ENCODE results near the gene VRK2. TPM values are rescaled to one million over a fixed set of nuclear protein-coding genes. Genes with fewer than 3 reads are reported as not detected.

The VRK2 gene
- total RNA-seq, 1 experiment from 2014 or later, result 39.6 TPM

DNA sequence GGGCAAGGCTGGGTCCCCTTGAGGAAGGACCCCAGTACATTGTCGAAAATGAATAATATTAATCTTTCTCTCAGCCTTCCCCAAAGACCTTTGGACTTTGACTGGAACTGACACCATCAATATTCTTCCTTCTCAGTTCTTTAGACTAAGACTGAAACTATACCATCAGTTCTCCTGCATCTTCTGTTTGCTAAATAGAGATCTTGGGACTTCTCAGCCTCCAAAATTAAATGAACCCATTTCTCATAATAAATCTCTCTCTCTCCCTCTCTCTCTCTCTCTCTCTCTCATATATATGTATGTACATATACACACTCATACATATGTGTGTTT, 39.7 kb upstream of the VRK2 start:
- no peaks in the 10 kb centered on the region for H3K4me1 ChIP-seq (ENCODE audit: control insufficient read depth, insufficient read depth, low read length)
- intact Hi-C loops (cut with micrococcal nuclease; ENCODE audit: unreplicated experiment), result no loop called here
- no TSS peak for BruUV-seq (replicated peaks)
- no peak for TF ChIP-seq SIN3A (IDR thresholded peaks at IDR 0.05; ENCODE audit: borderline replicate concordance, insufficient read depth, low read depth, low read length)
- TF ChIP-seq, protein P1, sequence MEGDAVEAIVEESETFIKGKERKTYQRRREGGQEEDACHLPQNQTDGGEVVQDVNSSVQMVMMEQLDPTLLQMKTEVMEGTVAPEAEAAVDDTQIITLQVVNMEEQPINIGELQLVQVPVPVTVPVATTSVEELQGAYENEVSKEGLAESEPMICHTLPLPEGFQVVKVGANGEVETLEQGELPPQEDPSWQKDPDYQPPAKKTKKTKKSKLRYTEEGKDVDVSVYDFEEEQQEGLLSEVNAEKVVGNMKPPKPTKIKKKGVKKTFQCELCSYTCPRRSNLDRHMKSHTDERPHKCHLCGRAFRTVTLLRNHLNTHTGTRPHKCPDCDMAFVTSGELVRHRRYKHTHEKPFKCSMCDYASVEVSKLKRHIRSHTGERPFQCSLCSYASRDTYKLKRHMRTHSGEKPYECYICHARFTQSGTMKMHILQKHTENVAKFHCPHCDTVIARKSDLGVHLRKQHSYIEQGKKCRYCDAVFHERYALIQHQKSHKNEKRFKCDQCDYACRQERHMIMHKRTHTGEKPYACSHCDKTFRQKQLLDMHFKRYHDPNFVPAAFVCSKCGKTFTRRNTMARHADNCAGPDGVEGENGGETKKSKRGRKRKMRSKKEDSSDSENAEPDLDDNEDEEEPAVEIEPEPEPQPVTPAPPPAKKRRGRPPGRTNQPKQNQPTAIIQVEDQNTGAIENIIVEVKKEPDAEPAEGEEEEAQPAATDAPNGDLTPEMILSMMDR (IDR thresholded peaks at IDR 0.05), result no peak
- H3K4me3 ChIP-seq (ENCODE audit: low read depth in 2 of 2, low read length in 2 of 2), result no peak overlapping the region
- in situ Hi-C loops (cut with HindIII; ENCODE audit: low pct_unique_long_range_greater_than_20kb, low sequenced_read_pairs), result no loop called here
- POLR2A ChIA-PET, result no interaction called here
- ATAC-seq (no peak), DNase-seq (ENCODE audit: low read depth, low spot score) (no peak)
- H3K36me3 ChIP-seq (ENCODE audit: control insufficient read depth, insufficient read depth, low read length), result no peaks in the 10 kb centered on the region
- CTCF ChIA-PET, result no interaction called here
- no peaks in the 10 kb centered on the region; the same call in 1 of the 2 replicates for H3K27me3 ChIP-seq (ENCODE audit: control insufficient read depth, insufficient read depth, low read length)
- H3K9me3 ChIP-seq (ENCODE audit: control insufficient read depth, insufficient read depth, low read depth, low read length), result no peaks in the 10 kb centered on the region
- H3K27ac ChIP-seq (ENCODE audit: low read length), result no peak overlapping the region

DNA sequence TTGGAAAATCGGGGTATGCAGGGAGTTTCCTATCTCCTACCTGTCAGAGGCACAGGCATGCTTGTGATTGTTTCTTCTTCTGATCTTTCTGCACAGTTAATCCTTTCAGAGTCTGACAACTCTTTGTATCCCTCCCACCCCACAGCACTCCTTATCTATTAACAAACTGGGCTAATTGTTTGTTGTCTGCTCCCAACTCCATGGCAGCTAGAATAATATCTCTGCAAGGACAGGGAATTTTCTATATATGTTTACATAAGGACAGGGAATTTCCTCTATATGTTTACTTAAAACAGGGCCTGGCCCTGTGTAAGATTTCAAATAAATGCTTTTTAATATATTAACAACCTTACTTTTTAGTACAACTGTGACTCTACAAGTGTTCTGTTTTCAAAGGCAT, 36.0 kb upstream of the VRK2 start:
- intact Hi-C loops (cut with micrococcal nuclease; ENCODE audit: unreplicated experiment), result no loop called here
- in situ Hi-C loops (cut with HindIII; ENCODE audit: low pct_unique_long_range_greater_than_20kb, low sequenced_read_pairs), result no loop called here
- no peaks in the 10 kb centered on the region for H3K27me3 ChIP-seq (ENCODE audit: control insufficient read depth, insufficient read depth, low read length)
- DNase-seq (ENCODE audit: low read depth, low spot score) (no peak), ATAC-seq (peak; percentile 75)
- no TSS peak for BruUV-seq (replicated peaks)
- H3K36me3 ChIP-seq (ENCODE audit: control insufficient read depth, insufficient read depth, low read length), result no peaks in the 10 kb centered on the region
- TF ChIP-seq, protein P1 (IDR thresholded peaks at IDR 0.05), result no peak
- TF ChIP-seq POLR2AphosphoS5 (IDR thresholded peaks at IDR 0.05; ENCODE audit: low read depth, low read length) (no peak), SIN3A (IDR thresholded peaks at IDR 0.05; ENCODE audit: borderline replicate concordance, insufficient read depth, low read depth, low read length) (no peak), TCF7L2 (IDR thresholded peaks at IDR 0.05; ENCODE audit: low read depth, low read length) (no peak)
- TF ChIP-seq, protein P2, sequence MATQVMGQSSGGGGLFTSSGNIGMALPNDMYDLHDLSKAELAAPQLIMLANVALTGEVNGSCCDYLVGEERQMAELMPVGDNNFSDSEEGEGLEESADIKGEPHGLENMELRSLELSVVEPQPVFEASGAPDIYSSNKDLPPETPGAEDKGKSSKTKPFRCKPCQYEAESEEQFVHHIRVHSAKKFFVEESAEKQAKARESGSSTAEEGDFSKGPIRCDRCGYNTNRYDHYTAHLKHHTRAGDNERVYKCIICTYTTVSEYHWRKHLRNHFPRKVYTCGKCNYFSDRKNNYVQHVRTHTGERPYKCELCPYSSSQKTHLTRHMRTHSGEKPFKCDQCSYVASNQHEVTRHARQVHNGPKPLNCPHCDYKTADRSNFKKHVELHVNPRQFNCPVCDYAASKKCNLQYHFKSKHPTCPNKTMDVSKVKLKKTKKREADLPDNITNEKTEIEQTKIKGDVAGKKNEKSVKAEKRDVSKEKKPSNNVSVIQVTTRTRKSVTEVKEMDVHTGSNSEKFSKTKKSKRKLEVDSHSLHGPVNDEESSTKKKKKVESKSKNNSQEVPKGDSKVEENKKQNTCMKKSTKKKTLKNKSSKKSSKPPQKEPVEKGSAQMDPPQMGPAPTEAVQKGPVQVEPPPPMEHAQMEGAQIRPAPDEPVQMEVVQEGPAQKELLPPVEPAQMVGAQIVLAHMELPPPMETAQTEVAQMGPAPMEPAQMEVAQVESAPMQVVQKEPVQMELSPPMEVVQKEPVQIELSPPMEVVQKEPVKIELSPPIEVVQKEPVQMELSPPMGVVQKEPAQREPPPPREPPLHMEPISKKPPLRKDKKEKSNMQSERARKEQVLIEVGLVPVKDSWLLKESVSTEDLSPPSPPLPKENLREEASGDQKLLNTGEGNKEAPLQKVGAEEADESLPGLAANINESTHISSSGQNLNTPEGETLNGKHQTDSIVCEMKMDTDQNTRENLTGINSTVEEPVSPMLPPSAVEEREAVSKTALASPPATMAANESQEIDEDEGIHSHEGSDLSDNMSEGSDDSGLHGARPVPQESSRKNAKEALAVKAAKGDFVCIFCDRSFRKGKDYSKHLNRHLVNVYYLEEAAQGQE (IDR thresholded peaks at IDR 0.05; ENCODE audit: insufficient read depth in 1 of 2, low read depth in 2 of 2, low read length in 1 of 2), result no peak
- POLR2A ChIA-PET, result no interaction called here
- H3K4me1 ChIP-seq (ENCODE audit: control insufficient read depth, insufficient read depth, low read length), result no peaks in the 10 kb centered on the region
- H3K27ac ChIP-seq (ENCODE audit: low read length), result no peak overlapping the region
- no peak overlapping the region for H3K4me3 ChIP-seq (ENCODE audit: low read depth in 2 of 2, low read length in 2 of 2)
- 0 out of 2 replicates have a peak, but pooled peaks cover under 1% of the 10 kb centered on the region for H3K9me3 ChIP-seq (ENCODE audit: control insufficient read depth, insufficient read depth, low read depth, low read length)
- CTCF ChIA-PET, result no interaction called here

DNA sequence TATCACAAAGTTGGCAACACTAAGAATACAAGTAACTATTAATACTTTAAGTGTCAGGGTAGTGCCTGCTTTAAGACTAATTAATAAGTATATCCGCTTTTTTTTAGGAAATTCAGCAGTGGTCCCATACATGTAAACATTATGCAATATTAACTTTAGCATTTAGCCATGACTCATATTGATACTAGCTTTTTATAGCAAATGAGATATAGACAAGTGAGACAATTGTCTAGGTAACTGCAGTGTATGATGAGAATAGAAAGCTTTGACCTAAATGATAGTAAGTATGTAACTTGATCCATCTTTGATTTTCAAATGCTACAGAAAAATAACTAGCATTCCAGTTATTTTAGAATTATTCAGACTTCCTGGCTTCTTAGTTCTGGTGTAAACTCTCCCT, 27.4 kb upstream of the VRK2 start:
- POLR2A ChIA-PET, result no interaction called here
- intact Hi-C loops (cut with micrococcal nuclease; ENCODE audit: unreplicated experiment) (no loop called here), in situ Hi-C loops (cut with HindIII; ENCODE audit: low pct_unique_long_range_greater_than_20kb, low sequenced_read_pairs) (no loop called here)
- no peaks in the 10 kb centered on the region for H3K4me1 ChIP-seq (ENCODE audit: control insufficient read depth, insufficient read depth, low read length)
- no peaks in the 10 kb centered on the region for H3K27me3 ChIP-seq (ENCODE audit: control insufficient read depth, insufficient read depth, low read length)
- TF ChIP-seq POLR2AphosphoS5 (IDR thresholded peaks at IDR 0.05; ENCODE audit: low read depth, low read length), result no peak
- TF ChIP-seq TCF7L2 (IDR thresholded peaks at IDR 0.05; ENCODE audit: low read depth, low read length), result no peak
- no peak for TF ChIP-seq SIN3A (IDR thresholded peaks at IDR 0.05; ENCODE audit: borderline replicate concordance, insufficient read depth, low read depth, low read length)
- TF ChIP-seq, protein P1 (IDR thresholded peaks at IDR 0.05), result no peak
- H3K27ac ChIP-seq (ENCODE audit: low read length), result no peak overlapping the region
- no peaks in the 10 kb centered on the region for H3K36me3 ChIP-seq (ENCODE audit: control insufficient read depth, insufficient read depth, low read length)
- BruUV-seq (replicated peaks), result no TSS peak
- H3K9me3 ChIP-seq (ENCODE audit: control insufficient read depth, insufficient read depth, low read depth, low read length), result peaks cover 5% of the 10 kb centered on the region; the same call in 1 of the 2 replicates
- DNase-seq (ENCODE audit: low read depth, low spot score), result no peak
- CTCF ChIA-PET, result no interaction called here
- ATAC-seq, result no peak
- no peak overlapping the region for H3K4me3 ChIP-seq (ENCODE audit: low read depth in 2 of 2, low read length in 2 of 2)
